Type B pancreatic cell (in vitro differentiated cells): ENCODE data around the gene DDI1. TPM values are rescaled to one million over a fixed set of nuclear protein-coding genes. Genes with fewer than 3 reads are reported as not detected.

Experiments used
- DNase-seq: peaks from one replicate; pipeline ENCODE4 v3.0.0; 2021; ENCODE audit warnings: mixed read lengths; ENCODE audit not compliant: unreplicated experiment; ENCODE audit errors: extremely low spot score
- H3K27ac Mint-ChIP-seq: 2 replicates; pipeline ENCODE4 v1.8.0; 2021; ENCODE audit warnings: mild to moderate bottlenecking, mixed read lengths
- H3K27me3 Mint-ChIP-seq: 2 replicates; pipeline ENCODE4 v1.8.0; 2021; ENCODE audit warnings: mixed read lengths
- H3K36me3 Mint-ChIP-seq: 2 replicates; pipeline ENCODE4 v1.8.0; 2021; ENCODE audit warnings: mixed read lengths
- H3K4me1 Mint-ChIP-seq: one replicate; pipeline ENCODE4 v1.8.0; 2021; ENCODE audit warnings: mixed read lengths; ENCODE audit not compliant: unreplicated experiment
- H3K4me3 Mint-ChIP-seq: 2 replicates; pipeline ENCODE4 v1.8.0; 2021; ENCODE audit warnings: mild to moderate bottlenecking, mixed read lengths
- H3K9me3 Mint-ChIP-seq: 2 replicates; pipeline ENCODE4 v1.8.0; 2021; ENCODE audit warnings: mixed read lengths
- total RNA-seq: library from RNA; stranded (reverse); gene quantifications from 2 replicates; pipeline ENCODE4 v1.2.1, GENCODE V29; 2021; ENCODE audit warnings: low replicate concordance
- TF ChIP-seq, protein P1 (sequence below): fragments of 200-600 bp; sonication (generic); conservative IDR thresholded peaks from 2 replicates; pipeline ENCODE4 v1.5.0; 2021; ENCODE audit warnings: antibody characterized with exemption, mild to moderate bottlenecking

The DDI1 gene
- total RNA-seq, 1 donor from 2014 or later = not detected

GRCh38 chr11:103994518-103994917, 41.9 kb upstream of the DDI1 start:
- no peak overlapping the region for H3K4me3 Mint-ChIP-seq
- H3K4me1 Mint-ChIP-seq = no peaks in the 10 kb centered on the region

GRCh38 chr11:103995896-103996295, 40.5 kb upstream of the DDI1 start:
- Mint-ChIP-seq H3K27me3 (no peaks in the 10 kb centered on the region), H3K4me1 (no peaks in the 10 kb centered on the region), H3K36me3 (peaks cover 12% of the 10 kb centered on the region), H3K27ac (no peak overlapping the region), H3K4me3 (no peak overlapping the region), H3K9me3 (no peaks in the 10 kb centered on the region)
- DNase-seq = no peak
- TF ChIP-seq, protein P1, sequence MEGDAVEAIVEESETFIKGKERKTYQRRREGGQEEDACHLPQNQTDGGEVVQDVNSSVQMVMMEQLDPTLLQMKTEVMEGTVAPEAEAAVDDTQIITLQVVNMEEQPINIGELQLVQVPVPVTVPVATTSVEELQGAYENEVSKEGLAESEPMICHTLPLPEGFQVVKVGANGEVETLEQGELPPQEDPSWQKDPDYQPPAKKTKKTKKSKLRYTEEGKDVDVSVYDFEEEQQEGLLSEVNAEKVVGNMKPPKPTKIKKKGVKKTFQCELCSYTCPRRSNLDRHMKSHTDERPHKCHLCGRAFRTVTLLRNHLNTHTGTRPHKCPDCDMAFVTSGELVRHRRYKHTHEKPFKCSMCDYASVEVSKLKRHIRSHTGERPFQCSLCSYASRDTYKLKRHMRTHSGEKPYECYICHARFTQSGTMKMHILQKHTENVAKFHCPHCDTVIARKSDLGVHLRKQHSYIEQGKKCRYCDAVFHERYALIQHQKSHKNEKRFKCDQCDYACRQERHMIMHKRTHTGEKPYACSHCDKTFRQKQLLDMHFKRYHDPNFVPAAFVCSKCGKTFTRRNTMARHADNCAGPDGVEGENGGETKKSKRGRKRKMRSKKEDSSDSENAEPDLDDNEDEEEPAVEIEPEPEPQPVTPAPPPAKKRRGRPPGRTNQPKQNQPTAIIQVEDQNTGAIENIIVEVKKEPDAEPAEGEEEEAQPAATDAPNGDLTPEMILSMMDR = no peak

More at GRCh38 chr11:103994518-103994917, 41.9 kb upstream of the DDI1 start:
- Mint-ChIP-seq H3K36me3 (peaks cover 5% of the 10 kb centered on the region), H3K27ac (no peak overlapping the region), H3K27me3 (no peaks in the 10 kb centered on the region), H3K9me3 (no peaks in the 10 kb centered on the region)
- DNase-seq = no peak
- TF ChIP-seq, protein P1 = no peak

DNA sequence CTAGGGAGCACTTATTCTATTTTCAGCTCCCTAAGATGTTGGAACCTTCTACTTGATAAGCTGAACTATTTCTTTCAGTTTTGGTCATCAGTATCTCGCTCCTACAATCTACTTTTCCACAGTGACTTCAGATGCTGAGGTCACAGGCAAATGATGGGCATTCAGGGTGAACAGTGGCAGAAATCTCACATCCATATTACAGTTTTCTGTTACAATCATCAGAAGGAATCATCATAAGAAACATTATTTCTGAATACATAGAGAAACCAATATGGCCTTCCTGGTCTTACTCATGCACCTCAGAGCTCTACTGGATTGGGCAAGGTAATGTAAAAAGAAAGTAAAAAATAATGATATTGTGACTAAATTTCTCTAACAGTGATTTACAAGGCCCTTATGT, 39.4 kb upstream of the DDI1 start:
- no peaks in the 10 kb centered on the region for H3K9me3 Mint-ChIP-seq
- TF ChIP-seq, protein P1 = no peak
- no peaks in the 10 kb centered on the region for H3K4me1 Mint-ChIP-seq
- H3K27me3 Mint-ChIP-seq = no peaks in the 10 kb centered on the region
- no peak for DNase-seq
- H3K4me3 Mint-ChIP-seq = no peak overlapping the region
- no peak overlapping the region for H3K27ac Mint-ChIP-seq
- H3K36me3 Mint-ChIP-seq = peaks cover 12% of the 10 kb centered on the region

- TF ChIP-seq, protein P1 = no peak
- no peak overlapping the region for H3K27ac Mint-ChIP-seq
- H3K27me3 Mint-ChIP-seq = no peaks in the 10 kb centered on the region
- DNase-seq = no peak
- no peaks in the 10 kb centered on the region for H3K9me3 Mint-ChIP-seq
- H3K36me3 Mint-ChIP-seq = peaks cover 8% of the 10 kb centered on the region
- H3K4me1 Mint-ChIP-seq = no peaks in the 10 kb centered on the region
- no peak overlapping the region for H3K4me3 Mint-ChIP-seq
Measured at GRCh38 chr11:103998826-103999508, 37.5 kb upstream of the DDI1 start.

DNA sequence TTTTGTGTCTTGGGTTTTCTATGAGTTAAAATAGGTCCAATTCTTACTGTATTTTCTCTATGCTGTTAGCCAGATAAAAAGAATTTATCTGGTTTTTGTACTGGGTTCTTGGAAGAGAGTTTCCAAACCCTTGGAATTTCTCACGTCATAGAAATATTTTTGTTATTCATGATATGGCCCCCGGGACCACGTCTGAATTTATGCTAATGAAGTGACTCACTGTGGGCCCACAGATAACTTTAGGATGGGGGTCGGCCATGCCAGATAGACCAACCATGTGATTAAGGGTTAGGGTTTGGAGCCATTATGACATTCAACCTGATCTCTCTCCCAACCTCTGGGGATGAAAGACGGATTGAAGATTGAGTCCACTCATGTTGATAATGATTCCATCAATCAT, 35.6 kb upstream of the DDI1 start:
- no peak overlapping the region for H3K27ac Mint-ChIP-seq
- H3K36me3 Mint-ChIP-seq = peaks cover 8% of the 10 kb centered on the region
- no peak overlapping the region for H3K4me3 Mint-ChIP-seq
- no peak for DNase-seq
- no peaks in the 10 kb centered on the region for H3K9me3 Mint-ChIP-seq
- TF ChIP-seq, protein P1 = no peak
- H3K4me1 Mint-ChIP-seq = no peaks in the 10 kb centered on the region
- no peaks in the 10 kb centered on the region for H3K27me3 Mint-ChIP-seq
